Osteocyte (in vitro differentiated cells): ENCODE data around the gene MAP1B. TPM values are rescaled to one million over a fixed set of nuclear protein-coding genes. Genes with fewer than 3 reads are reported as not detected.

Source experiments
- DNase-seq: peaks from one replicate; pipeline ENCODE4 v3.0.0; 2021; ENCODE audit warnings: mixed read lengths; ENCODE audit not compliant: unreplicated experiment; ENCODE audit errors: extremely low spot score
- H3K27ac Mint-ChIP-seq: one replicate; pipeline ENCODE4 v1.8.0; 2021; ENCODE audit warnings: mild to moderate bottlenecking, mixed read lengths; ENCODE audit not compliant: unreplicated experiment
- H3K27me3 Mint-ChIP-seq: one replicate; pipeline ENCODE4 v1.8.0; 2021; ENCODE audit warnings: mixed read lengths; ENCODE audit not compliant: unreplicated experiment
- H3K36me3 Mint-ChIP-seq: one replicate; pipeline ENCODE4 v1.8.0; 2021; ENCODE audit warnings: mixed read lengths; ENCODE audit not compliant: unreplicated experiment
- H3K4me1 Mint-ChIP-seq: one replicate; pipeline ENCODE4 v1.8.0; 2021; ENCODE audit warnings: mixed read lengths; ENCODE audit not compliant: unreplicated experiment
- H3K4me3 Mint-ChIP-seq: one replicate; pipeline ENCODE4 v1.8.0; 2021; ENCODE audit warnings: mild to moderate bottlenecking, moderate library complexity, mixed read lengths; ENCODE audit not compliant: unreplicated experiment
- H3K9me3 Mint-ChIP-seq: one replicate; pipeline ENCODE4 v1.8.0; 2021; ENCODE audit warnings: mixed read lengths; ENCODE audit not compliant: unreplicated experiment
- total RNA-seq: library from RNA; stranded (reverse); gene quantifications from 2 replicates; pipeline ENCODE4 v1.2.1, GENCODE V29; 2021
- TF ChIP-seq, protein P1 (sequence below): fragments of 200-600 bp; sonication (generic); IDR thresholded peaks from 2 replicates; pipeline ENCODE4 v1.5.0; 2021; ENCODE audit warnings: antibody characterized with exemption, mild to moderate bottlenecking, moderate library complexity

Gene MAP1B
- total RNA-seq, 1 donor from 2014 or later = 189 TPM

DNA sequence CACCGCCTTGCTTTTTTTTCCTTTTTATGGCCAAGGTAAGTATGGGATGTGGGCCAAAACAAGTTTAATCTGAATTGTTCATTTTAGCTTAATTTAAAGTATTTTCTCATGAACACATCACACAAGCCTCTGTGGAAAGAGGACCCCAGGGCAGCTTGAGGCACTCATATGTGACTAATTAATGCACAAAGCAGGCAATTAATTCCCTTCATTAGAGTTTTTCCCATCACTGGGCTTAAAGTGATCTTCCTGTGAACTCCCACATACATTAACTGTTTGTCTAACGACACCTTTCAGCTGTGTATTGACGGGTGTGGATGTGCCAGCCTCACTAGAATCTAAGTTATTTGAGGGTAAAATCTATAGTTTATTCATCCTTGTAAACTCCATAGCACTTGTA is 109.5 kb downstream of the MAP1B start:
- Mint-ChIP-seq H3K27me3 (no peaks in the 10 kb centered on the region), H3K4me1 (peaks cover 5% of the 10 kb centered on the region), H3K4me3 (no peak overlapping the region), H3K9me3 (no peaks in the 10 kb centered on the region), H3K36me3 (peaks cover 37% of the 10 kb centered on the region), H3K27ac (no peak overlapping the region)
- DNase-seq = no peak
- TF ChIP-seq, protein P1, sequence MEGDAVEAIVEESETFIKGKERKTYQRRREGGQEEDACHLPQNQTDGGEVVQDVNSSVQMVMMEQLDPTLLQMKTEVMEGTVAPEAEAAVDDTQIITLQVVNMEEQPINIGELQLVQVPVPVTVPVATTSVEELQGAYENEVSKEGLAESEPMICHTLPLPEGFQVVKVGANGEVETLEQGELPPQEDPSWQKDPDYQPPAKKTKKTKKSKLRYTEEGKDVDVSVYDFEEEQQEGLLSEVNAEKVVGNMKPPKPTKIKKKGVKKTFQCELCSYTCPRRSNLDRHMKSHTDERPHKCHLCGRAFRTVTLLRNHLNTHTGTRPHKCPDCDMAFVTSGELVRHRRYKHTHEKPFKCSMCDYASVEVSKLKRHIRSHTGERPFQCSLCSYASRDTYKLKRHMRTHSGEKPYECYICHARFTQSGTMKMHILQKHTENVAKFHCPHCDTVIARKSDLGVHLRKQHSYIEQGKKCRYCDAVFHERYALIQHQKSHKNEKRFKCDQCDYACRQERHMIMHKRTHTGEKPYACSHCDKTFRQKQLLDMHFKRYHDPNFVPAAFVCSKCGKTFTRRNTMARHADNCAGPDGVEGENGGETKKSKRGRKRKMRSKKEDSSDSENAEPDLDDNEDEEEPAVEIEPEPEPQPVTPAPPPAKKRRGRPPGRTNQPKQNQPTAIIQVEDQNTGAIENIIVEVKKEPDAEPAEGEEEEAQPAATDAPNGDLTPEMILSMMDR = no peak

DNA sequence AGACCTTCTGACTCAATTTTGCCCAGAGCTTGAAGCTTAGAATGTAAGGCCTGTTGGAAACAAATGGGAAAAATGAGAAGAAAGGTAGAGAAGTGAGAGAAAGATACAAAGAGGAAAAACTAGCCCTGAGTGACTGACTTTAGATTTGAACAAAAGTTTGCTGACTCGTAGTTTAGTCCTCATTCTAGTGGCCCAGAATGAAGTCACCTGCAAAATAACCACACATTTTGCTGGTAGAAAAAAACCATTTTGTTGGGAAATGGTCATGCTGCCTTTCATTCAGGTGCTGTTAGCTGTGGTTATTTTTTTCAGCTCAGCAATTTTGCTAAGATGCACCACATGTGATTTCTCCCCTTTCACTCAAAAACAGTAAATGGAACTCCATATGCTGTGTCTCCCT is 113.8 kb downstream of the MAP1B start:
- Mint-ChIP-seq H3K4me3 (no peak overlapping the region), H3K9me3 (no peaks in the 10 kb centered on the region), H3K27ac (no peak overlapping the region), H3K27me3 (no peaks in the 10 kb centered on the region), H3K4me1 (peaks cover 21% of the 10 kb centered on the region), H3K36me3 (peaks cover 64% of the 10 kb centered on the region)
- DNase-seq = no peak
- TF ChIP-seq, protein P1 = no peak

DNA sequence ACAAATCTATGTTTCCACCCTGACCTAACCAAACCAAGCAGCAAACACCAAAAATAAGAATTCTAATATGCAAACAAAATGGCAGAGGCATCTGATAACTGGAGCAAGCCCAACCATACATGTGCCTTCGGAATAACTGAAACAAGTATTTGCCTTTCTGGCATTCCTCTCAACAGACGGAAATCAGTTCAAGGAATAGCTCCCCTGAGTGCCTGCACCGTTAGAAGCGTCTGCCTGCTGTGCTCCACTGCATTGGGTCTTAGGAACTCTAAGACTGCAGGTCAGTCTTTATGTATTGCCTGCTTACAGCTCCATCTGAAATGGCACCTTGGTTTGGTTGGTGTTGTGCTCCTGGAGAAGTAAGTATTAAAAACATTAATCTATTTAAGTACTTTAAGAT is 114.3 kb downstream of the MAP1B start:
- H3K4me3 Mint-ChIP-seq = no peak overlapping the region
- H3K9me3 Mint-ChIP-seq = no peaks in the 10 kb centered on the region
- no peak overlapping the region for H3K27ac Mint-ChIP-seq
- H3K4me1 Mint-ChIP-seq = peaks cover 23% of the 10 kb centered on the region
- no peak for DNase-seq
- H3K36me3 Mint-ChIP-seq = peaks cover 64% of the 10 kb centered on the region
- TF ChIP-seq, protein P1 = no peak
- H3K27me3 Mint-ChIP-seq = no peaks in the 10 kb centered on the region

DNA sequence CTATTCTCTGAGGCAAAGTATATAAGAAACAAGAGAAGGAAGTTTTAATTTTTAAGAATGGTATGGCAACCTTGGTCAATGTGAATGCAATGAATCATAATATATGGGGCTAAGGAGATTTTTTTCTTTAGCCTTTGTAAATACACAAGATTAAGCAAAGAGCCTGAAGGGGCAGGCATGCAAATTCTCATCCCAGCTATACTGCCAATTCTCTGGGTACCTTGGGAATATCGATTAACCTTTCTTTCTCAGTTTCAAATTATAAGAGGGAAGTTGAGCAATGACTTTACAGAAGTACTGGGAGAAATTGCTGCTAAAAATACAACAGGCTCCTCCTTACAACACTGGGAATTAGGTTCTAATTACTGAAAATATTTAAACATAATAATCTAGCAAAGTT is 115.2 kb downstream of the MAP1B start:
- H3K36me3 Mint-ChIP-seq = peaks cover 71% of the 10 kb centered on the region
- no peak overlapping the region for H3K4me3 Mint-ChIP-seq
- no peak overlapping the region for H3K27ac Mint-ChIP-seq
- H3K4me1 Mint-ChIP-seq = peaks cover 23% of the 10 kb centered on the region
- H3K27me3 Mint-ChIP-seq = no peaks in the 10 kb centered on the region
- DNase-seq = no peak
- no peaks in the 10 kb centered on the region for H3K9me3 Mint-ChIP-seq
- TF ChIP-seq, protein P1 = no peak

DNA sequence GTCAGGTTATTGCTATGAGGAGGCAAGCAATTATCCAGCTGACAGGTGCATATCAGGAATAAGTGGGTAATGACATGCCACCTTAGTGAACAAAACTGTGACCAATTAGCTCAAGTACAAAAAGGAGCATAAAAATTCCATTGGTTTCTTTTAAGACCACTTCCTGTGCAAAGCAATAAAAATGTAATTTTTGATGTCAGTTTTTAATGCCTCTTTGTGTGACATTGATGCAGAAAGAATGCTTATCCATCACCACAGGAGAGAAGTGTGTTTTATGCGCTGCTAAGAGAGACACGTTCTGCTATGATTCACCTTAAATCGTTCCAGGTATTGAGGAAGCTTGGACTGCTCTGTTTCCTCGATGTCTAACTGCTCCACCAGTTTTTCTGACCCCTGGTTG is 116.1 kb downstream of the MAP1B start:
- peaks cover 66% of the 10 kb centered on the region for H3K36me3 Mint-ChIP-seq
- peaks cover 23% of the 10 kb centered on the region for H3K4me1 Mint-ChIP-seq
- TF ChIP-seq, protein P1 = no peak
- H3K27me3 Mint-ChIP-seq = no peaks in the 10 kb centered on the region
- no peak overlapping the region for H3K4me3 Mint-ChIP-seq
- no peak overlapping the region for H3K27ac Mint-ChIP-seq
- no peaks in the 10 kb centered on the region for H3K9me3 Mint-ChIP-seq
- no peak for DNase-seq
